Measurements from ENCODE around the gene TPK1.
"Not testable (repeated sequence)": the region's sequence is repeated elsewhere in the genome, so short reads cannot be mapped to it uniquely, and the experiment has no call there.

Gene TPK1

DNA sequence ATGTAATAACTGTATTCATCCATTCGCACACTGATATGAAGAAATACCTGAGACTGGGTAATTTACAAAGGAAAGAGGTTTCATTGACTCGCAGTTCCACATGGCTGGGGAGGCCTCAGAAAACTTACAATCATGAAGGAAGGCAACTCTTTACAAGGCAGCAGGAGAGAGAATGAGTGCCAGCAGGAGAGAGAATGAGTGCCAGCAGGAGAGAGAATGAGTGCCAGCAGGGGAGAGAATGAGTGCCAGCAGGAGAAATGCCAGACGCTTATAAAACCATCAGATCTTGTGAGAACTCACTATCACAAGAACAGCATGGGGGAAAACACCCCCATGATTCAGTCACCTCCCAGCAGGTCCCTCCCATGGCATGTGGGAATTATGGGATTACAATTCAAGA lies 58.0 kb downstream of the TPK1 start:
- not testable (repeated sequence) for DNase-seq (ENCODE audit: low read depth in 2 of 2, low spot score in 1 of 2)

DNA sequence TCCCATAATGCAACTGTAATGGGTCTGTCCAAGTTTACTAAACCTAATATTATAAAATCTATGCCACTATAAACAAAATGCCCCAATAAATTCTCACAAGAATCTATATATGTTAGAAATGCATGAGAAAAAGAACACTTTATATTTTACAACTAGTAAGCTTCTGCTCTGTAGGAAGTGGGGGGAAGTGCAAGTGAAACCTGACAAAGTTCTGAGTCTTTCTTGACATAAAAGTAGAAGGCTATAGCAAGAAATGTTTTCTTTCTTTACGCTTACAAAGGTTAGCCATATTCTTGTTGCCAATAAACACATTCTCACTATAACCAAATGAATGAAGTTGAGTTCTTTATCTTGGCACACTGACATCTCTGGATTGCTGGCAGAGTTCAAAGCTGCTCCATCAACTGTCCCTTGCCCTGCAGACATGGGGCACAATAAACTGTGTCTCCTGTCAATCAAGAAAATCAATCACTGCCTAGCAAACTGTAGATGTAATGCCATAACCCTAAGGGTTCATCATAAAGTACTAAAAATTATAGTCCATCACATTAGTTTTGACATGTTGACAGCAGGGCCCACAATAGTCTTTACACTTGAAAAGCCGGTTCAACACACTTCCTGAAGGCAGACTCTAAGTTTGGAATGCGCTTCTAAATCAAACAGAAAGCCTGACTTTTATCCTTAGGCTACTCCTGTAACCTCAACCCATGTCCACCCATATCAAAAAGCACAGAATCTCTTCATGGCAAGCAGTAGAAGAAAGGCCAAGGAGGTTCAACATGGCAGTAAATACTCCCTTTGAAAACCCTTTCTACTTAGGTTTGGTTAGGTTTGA lies 58.6 kb downstream of the TPK1 start:
- no peak for DNase-seq (ENCODE audit: low read depth in 2 of 2, low spot score in 1 of 2)

DNA sequence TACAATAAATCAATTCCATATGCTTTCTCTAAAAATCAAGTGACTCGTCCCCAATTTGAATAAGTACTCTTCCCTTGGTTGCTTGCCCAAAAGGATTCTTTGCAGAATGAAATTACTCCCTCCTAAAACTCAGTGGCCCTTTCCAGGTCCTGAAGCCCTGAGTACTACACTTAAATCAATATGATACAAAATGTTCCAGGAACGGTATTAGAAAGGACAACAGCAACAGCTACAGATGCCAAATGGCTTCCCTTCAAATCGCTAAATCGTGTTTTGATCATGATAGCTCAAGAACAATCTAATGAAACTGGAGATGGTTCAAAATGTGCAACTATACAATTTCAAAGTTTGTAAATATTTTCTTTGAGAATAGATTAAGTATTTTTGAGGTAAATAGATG lies 59.4 kb downstream of the TPK1 start:
- DNase-seq (ENCODE audit: low read depth in 2 of 2, low spot score in 1 of 2): no peak

GRCh38 chr7:144775749-144776148 lies 60.1 kb downstream of the TPK1 start:
- no peak for DNase-seq (ENCODE audit: low read depth in 2 of 2, low spot score in 1 of 2)

GRCh38 chr7:144771927-144772326 lies 63.9 kb downstream of the TPK1 start:
- DNase-seq (ENCODE audit: low read depth in 2 of 2, low spot score in 1 of 2): no peak

DNA sequence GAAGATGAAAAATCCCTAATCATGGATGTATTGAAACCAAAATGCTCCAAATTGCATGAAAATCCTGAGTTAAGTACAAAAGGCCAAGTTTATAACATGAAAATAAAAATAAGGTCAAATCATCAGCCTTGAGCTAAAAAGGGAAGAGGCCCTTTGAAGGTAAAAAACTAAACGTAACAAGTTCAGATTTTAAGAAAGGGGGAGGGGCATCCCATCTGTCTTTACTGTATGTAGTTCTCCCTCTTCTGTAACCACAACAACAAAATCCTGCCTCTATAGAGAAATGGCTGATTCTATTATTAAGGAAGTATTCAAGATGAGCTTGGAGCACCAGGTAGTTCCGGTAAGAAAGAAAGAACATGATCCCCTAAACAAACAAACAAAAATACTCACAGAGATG lies 64.7 kb downstream of the TPK1 start:
- DNase-seq (ENCODE audit: low read depth in 2 of 2, low spot score in 1 of 2): no peak

DNA sequence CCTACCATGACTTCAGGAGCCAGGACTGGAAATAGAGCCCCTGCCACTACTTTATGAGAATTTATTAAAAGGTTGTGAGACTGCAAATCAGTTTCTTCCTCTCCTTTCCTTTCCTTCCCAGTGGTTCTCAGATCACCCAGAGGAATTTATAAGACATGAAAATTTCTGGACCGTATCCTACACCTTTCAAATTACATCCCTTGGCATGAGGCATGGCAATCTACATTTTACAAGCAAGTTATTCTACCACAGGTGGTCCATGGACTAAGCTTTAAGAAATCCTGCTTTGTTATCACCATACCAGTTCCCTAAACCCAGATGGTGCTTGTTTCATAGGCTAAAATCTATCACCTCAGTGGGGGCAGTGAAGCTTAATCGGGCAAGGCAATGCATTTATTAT lies 66.5 kb downstream of the TPK1 start:
- no peak for DNase-seq (ENCODE audit: low read depth in 2 of 2, low spot score in 1 of 2)

DNA sequence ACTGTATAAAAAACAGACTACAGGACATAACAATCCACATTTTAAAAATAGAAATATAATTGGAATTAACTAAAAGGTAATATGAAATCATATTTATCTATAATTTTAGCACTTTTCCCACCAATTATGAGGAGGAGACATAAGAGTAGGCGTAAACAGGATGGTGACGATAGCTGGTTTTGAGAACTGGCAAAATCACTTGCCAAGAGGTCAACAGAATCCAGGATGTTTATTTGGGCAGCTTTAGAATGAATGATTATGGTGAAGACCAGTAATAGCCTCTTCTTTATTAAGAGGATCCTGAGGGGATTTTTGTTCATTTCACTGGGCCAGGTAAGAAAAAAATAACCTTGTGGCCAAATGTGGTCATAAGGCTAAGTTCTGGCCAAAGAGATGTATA lies 67.2 kb downstream of the TPK1 start:
- DNase-seq (ENCODE audit: low read depth in 2 of 2, low spot score in 1 of 2): no peak

DNA sequence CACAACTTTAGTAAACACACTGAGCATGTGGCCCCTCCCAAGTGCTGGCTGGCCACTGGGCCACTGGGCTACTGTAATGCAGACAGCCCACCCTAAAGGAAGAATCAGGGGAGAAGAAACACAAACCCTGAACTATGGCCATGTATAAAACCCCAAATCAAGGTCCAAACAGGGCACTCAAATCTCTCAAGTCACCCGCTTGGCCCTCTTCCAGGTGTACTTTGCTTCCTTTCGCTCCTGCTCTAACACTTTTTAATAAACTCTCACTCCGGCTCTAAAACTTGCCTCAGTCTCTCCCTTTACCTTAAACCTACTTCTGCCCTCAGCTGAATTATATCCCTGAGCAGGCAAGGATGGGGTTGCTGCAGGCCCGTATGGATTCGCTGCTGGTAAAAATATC lies 72.6 kb downstream of the TPK1 start:
- no peak for DNase-seq (ENCODE audit: low read depth in 2 of 2, low spot score in 1 of 2)

GRCh38 chr7:144762853-144763252 lies 73.0 kb downstream of the TPK1 start:
- no peak for DNase-seq (ENCODE audit: low read depth in 2 of 2, low spot score in 1 of 2)

- DNase-seq (ENCODE audit: low read depth in 2 of 2, low spot score in 1 of 2): no peak
Observed at GRCh38 chr7:144761493-144761892, 74.4 kb downstream of the TPK1 start.

GRCh38 chr7:144759653-144760052 lies 76.2 kb downstream of the TPK1 start:
- DNase-seq (ENCODE audit: low read depth in 2 of 2, low spot score in 1 of 2): no peak

DNA sequence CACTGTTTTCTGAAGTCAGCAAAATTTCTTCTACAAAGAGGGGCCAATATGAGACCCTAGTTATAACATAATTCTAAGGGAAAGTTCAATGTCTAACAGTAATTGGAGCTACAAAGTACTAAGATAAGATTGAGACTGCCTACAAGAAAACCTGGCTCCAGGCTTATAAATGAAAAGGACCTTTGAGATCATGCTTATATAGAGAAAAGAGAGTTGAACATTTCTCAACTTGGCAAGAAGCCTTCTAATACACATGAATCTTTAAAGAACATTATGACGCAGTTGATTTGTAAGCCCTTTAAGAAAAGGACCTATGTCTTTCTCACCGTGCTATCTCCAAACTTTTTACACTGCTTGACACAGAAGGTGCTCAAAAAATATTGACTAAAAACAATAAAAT lies 87.9 kb downstream of the TPK1 start:
- DNase-seq (ENCODE audit: low read depth in 2 of 2, low spot score in 1 of 2): no peak

- DNase-seq (ENCODE audit: low read depth in 2 of 2, low spot score in 1 of 2): no peak
Observed at GRCh38 chr7:144738708-144739314, 97.0 kb downstream of the TPK1 start.

- no peak for DNase-seq (ENCODE audit: low read depth in 2 of 2, low spot score in 1 of 2)
Observed at GRCh38 chr7:144738146-144738545, 97.7 kb downstream of the TPK1 start.

DNA sequence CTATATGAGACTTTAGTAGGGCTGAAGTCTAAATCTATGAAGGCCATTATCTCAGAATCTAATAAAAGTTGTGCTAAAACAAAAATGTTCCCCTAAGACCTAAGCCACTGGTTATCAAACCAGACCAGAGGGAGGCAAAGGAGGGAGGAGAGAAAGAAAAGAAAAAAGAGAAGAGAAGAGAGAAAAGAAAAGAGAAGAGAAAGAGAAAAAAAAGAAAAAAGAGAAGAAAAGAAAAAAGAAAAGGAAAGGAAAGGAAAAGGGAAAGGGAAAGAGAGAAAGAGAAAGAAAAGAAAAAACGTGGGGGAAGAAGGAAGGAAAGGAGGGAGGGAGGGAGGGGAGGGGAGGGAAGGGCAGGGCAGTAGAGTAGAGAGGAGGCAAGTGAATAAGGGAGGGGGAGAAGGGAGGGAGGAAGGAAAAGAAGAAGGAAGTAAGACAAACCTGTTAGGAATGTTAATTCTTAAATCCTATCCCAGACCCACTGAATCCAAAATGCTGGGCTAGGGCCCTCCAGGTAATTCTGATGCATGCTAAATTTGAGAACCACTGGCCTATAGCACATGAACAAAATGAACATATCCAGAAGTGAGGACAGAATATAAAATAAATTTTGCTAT lies 98.9 kb downstream of the TPK1 start:
- no peak for DNase-seq (ENCODE audit: low read depth in 2 of 2, low spot score in 1 of 2)

DNA sequence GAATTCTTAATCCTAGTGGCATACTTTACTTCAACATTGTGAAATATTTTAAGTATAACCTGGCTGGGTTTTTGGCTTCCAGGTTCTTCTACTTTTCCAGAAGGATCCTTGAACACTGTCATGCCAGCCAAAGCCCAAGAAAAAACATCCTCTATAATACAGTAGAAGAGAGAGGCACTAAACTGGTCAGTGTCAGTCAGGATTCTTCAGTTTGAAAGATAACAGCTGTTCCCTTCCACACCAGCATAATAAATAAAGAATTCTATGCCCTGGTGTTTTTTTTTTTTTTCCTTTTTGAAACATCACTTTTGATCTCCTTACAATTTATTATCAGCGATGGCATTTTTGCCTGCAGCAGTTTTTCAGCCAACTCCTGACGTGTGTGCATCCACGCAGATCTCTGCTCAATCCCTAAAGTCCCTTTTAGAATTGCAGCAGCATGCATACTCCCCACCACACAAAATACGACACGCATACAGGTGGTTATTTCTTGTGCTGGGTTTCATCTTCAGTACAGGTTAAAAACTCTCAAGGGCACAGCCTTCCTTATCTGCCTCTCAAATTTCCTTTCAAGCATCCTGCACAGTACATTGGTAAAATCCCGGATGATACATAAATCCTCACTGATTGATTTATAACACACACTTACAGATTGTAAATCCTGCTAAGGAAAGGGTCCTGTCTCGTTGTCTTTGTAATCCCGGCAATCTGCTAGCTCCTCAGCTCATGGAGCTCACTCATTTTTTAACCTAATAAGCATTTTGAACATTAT lies 100.2 kb downstream of the TPK1 start:
- no peak for DNase-seq (ENCODE audit: low read depth in 2 of 2, low spot score in 1 of 2)

DNA sequence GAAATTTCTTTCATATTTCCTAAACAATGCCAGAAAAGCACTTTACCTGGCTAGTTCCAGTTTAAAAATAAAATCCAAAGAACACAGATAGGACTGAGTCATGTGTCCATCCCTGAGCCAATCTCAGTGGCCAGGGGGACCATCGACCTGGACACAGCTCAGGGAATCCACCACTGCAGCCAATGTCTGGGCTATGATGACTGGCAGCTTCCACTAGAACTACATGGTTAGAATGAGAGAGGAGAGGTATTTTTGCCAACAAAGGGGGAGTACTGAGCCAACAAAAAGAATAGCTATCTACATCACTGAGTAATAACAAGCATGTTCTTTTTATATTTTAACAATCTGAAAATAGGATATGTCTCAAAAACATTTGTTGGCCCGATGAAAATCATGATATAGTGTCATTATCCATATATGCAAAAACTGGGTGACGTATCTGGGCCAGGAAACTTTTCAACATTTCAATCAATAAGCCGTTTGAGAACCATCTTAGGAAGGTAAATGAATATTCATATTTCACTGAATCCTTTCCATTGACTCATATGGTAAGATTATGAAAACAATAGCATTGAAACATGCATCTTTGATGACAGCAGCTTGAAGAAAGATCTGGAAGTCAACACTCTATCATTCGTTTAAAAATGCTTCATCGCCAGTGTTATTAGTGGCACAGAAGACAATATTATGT lies 104.0 kb downstream of the TPK1 start:
- DNase-seq (ENCODE audit: low read depth in 2 of 2, low spot score in 1 of 2): no peak

DNA sequence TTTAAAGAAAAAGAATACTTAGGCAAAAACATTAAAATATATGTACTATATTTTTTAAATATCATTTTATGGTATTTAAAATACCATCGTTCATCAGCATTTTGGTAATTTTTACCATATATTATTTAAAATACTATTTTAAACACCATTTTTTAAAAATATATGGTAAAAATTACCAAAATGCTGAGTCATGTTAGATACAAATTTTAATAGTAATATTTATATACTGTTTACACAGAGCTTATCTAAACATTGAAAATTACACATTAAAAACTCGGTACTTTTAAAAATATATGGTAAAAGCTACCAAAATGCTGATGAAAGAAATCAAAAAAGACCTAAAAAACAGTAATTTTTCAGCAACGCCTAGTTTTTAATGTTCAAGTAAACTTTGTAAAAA lies 105.6 kb downstream of the TPK1 start:
- no peak for DNase-seq (ENCODE audit: low read depth in 2 of 2, low spot score in 1 of 2)

- no peak for DNase-seq (ENCODE audit: low read depth in 2 of 2, low spot score in 1 of 2)
Observed at GRCh38 chr7:144729226-144729625, 106.6 kb downstream of the TPK1 start.

- DNase-seq (ENCODE audit: low read depth in 2 of 2, low spot score in 1 of 2): no peak
Observed at GRCh38 chr7:144728551-144728950, 107.3 kb downstream of the TPK1 start.
